CD4-positive, alpha-beta T cell treated with Interleukin-17A for 1 hour (primary cell): ENCODE results near the gene SLC47A2.

ENCODE experiments used
- DNase-seq: peaks from one replicate; pipeline ENCODE4 v3.0.0-alpha.2; 2020

Gene SLC47A2

GRCh38 chr17:19747159-19747719 is 30.9 kb upstream of the SLC47A2 start:
- no peak for DNase-seq

- no peak for DNase-seq
Observed at GRCh38 chr17:19746517-19746916, 30.1 kb upstream of the SLC47A2 start.

GRCh38 chr17:19744922-19745757 is 28.8 kb upstream of the SLC47A2 start:
- peak; percentile 83 for DNase-seq

- DNase-seq, result no peak
Observed at GRCh38 chr17:19744492-19744891, 28.1 kb upstream of the SLC47A2 start.

GRCh38 chr17:19743101-19744100 is 27.0 kb upstream of the SLC47A2 start:
- DNase-seq, result no peak

GRCh38 chr17:19742495-19742894 is 26.1 kb upstream of the SLC47A2 start:
- no peak for DNase-seq

- DNase-seq, result no peak
Observed at GRCh38 chr17:19741832-19742457, 25.6 kb upstream of the SLC47A2 start.

GRCh38 chr17:19740933-19741332 is 24.5 kb upstream of the SLC47A2 start:
- no peak for DNase-seq

- no peak for DNase-seq
Observed at GRCh38 chr17:19739241-19740201, 23.1 kb upstream of the SLC47A2 start.

- DNase-seq, result no peak
Observed at GRCh38 chr17:19738757-19739156, 22.4 kb upstream of the SLC47A2 start.

GRCh38 chr17:19738073-19738449 is 21.7 kb upstream of the SLC47A2 start:
- DNase-seq, result no peak

- DNase-seq, result no peak
Observed at GRCh38 chr17:19737305-19738072, 21.1 kb upstream of the SLC47A2 start.

- DNase-seq, result no peak
Observed at GRCh38 chr17:19736071-19736470, 19.7 kb upstream of the SLC47A2 start.

- no peak for DNase-seq
Observed at GRCh38 chr17:19733953-19734526, 17.7 kb upstream of the SLC47A2 start.

- DNase-seq, result no peak
Observed at GRCh38 chr17:19731626-19732025, 15.2 kb upstream of the SLC47A2 start.

- DNase-seq, result no peak
Observed at GRCh38 chr17:19730843-19731242, 14.5 kb upstream of the SLC47A2 start.

- DNase-seq, result no peak
Observed at GRCh38 chr17:19729900-19730299, 13.5 kb upstream of the SLC47A2 start.

- no peak for DNase-seq
Observed at GRCh38 chr17:19728084-19728495, 11.7 kb upstream of the SLC47A2 start.

- DNase-seq, result no peak
Observed at GRCh38 chr17:19727501-19728078, 11.2 kb upstream of the SLC47A2 start.
